Nephron (organoid): ENCODE measurements around the gene UTP25.

Experiments
- H3K27ac Mint-ChIP-seq, 3 experiments: 2 replicates each; pipeline ENCODE4 v1.8.0; 2020; ENCODE audit warnings: mixed read lengths in 3 of 3, mild to moderate bottlenecking in 2 of 3, moderate library complexity in 1 of 3
- H3K27me3 Mint-ChIP-seq: 2 replicates; pipeline ENCODE4 v1.8.0; 2021; ENCODE audit warnings: low read depth, mild to moderate bottlenecking, moderate library complexity, mixed read lengths
- H3K36me3 Mint-ChIP-seq: 2 replicates; pipeline ENCODE4 v1.8.0; 2020; ENCODE audit warnings: low read depth, mixed read lengths
- H3K4me1 Mint-ChIP-seq: 2 replicates; pipeline ENCODE4 v1.8.0; 2020; ENCODE audit warnings: mixed read lengths
- H3K4me3 Mint-ChIP-seq, 3 experiments: 2 replicates each; pipeline ENCODE4 v1.8.0; 2020; ENCODE audit warnings: mild to moderate bottlenecking in 3 of 3, mixed read lengths in 3 of 3, moderate library complexity in 2 of 3
- H3K9me3 Mint-ChIP-seq: 2 replicates; pipeline ENCODE4 v1.8.0; 2020; ENCODE audit warnings: mixed read lengths
- CTCF ChIP-seq, 3 experiments: fragments of 200-600 bp; sonication (generic); IDR thresholded peaks; one replicate each; pipeline ENCODE4 v1.5.0; 2021; ENCODE audit warnings: antibody characterized with exemption in 3 of 3; ENCODE audit not compliant: unreplicated experiment in 3 of 3

UTP25 gene

GRCh38 chr1:209797978-209798639 is 29.7 kb upstream of the UTP25 start:
- peaks cover 50% of the 10 kb centered on the region for H3K27me3 Mint-ChIP-seq
- no peak overlapping the region for H3K27ac Mint-ChIP-seq
- H3K4me1 Mint-ChIP-seq, result peaks cover 25% of the 10 kb centered on the region
- H3K36me3 Mint-ChIP-seq, result peaks cover 7% of the 10 kb centered on the region
- no peak for TF ChIP-seq CTCF (IDR thresholded peaks at IDR 0.05; ENCODE audit: unreplicated experiment in 3 of 3)
- H3K4me3 Mint-ChIP-seq, result no peak overlapping the region
- H3K9me3 Mint-ChIP-seq, result no peaks in the 10 kb centered on the region

GRCh38 chr1:209800984-209801834 is 26.6 kb upstream of the UTP25 start:
- peaks cover 58% of the 10 kb centered on the region for H3K27me3 Mint-ChIP-seq
- H3K36me3 Mint-ChIP-seq, result no peaks in the 10 kb centered on the region
- H3K27ac Mint-ChIP-seq, result peak overlapping the region in 2 of 3 experiments; percentile 76 to 81
- H3K4me1 Mint-ChIP-seq, result peaks cover 18% of the 10 kb centered on the region
- H3K4me3 Mint-ChIP-seq, result peak overlapping the region in 1 of 3 experiments; percentile 26
- TF ChIP-seq CTCF (IDR thresholded peaks at IDR 0.05; ENCODE audit: unreplicated experiment in 3 of 3), result no peak
- no peaks in the 10 kb centered on the region for H3K9me3 Mint-ChIP-seq

- Mint-ChIP-seq H3K36me3 (no peaks in the 10 kb centered on the region), H3K27me3 (peaks cover 53% of the 10 kb centered on the region), H3K27ac (peak overlapping the region in 1 of 3 experiments; percentile 81), H3K4me1 (peaks cover 16% of the 10 kb centered on the region), H3K9me3 (no peaks in the 10 kb centered on the region), H3K4me3 (no peak overlapping the region)
- no peak for TF ChIP-seq CTCF (IDR thresholded peaks at IDR 0.05; ENCODE audit: unreplicated experiment in 3 of 3)
These were observed 25.5 kb upstream of the UTP25 start for GRCh38 chr1:209802117-209802779.

GRCh38 chr1:209802780-209803152 is 25.0 kb upstream of the UTP25 start:
- Mint-ChIP-seq H3K27ac (no peak overlapping the region), H3K36me3 (no peaks in the 10 kb centered on the region), H3K27me3 (peaks cover 48% of the 10 kb centered on the region), H3K4me1 (peaks cover 22% of the 10 kb centered on the region), H3K4me3 (no peak overlapping the region), H3K9me3 (no peaks in the 10 kb centered on the region)
- no peak for TF ChIP-seq CTCF (IDR thresholded peaks at IDR 0.05; ENCODE audit: unreplicated experiment in 3 of 3)

GRCh38 chr1:209803568-209803967 is 24.2 kb upstream of the UTP25 start:
- no peak overlapping the region for H3K27ac Mint-ChIP-seq
- H3K4me3 Mint-ChIP-seq, result no peak overlapping the region
- H3K4me1 Mint-ChIP-seq, result peaks cover 27% of the 10 kb centered on the region
- H3K9me3 Mint-ChIP-seq, result no peaks in the 10 kb centered on the region
- TF ChIP-seq CTCF (IDR thresholded peaks at IDR 0.05; ENCODE audit: unreplicated experiment in 3 of 3), result no peak
- peaks cover 44% of the 10 kb centered on the region for H3K27me3 Mint-ChIP-seq
- H3K36me3 Mint-ChIP-seq, result no peaks in the 10 kb centered on the region
